Activated naive CD8-positive, alpha-beta T cell treated with anti-CD3 and anti-CD28 coated beads, Interleukin-2, amount 50 U/mL, for 24 hours (primary cell): ENCODE results near the gene TMEM170A.
"Not testable (repeated sequence)": the region's sequence is repeated elsewhere in the genome, so short reads cannot be mapped to it uniquely, and the experiment has no call there.

Source experiments
- ATAC-seq: fragments of 150-1000 bp; cut with Tn5 transposase; one replicate; pipeline ENCODE4 v1.10.0; 2021
- DNase-seq: peaks from one replicate; pipeline ENCODE4 v3.0.0; 2021
- H3K27ac Mint-ChIP-seq: one replicate; pipeline ENCODE4 v1.8.0; 2021; ENCODE audit warnings: mild to moderate bottlenecking, mixed read lengths
- H3K27me3 Mint-ChIP-seq: one replicate; pipeline ENCODE4 v1.8.0; 2021; ENCODE audit warnings: mixed read lengths
- H3K36me3 Mint-ChIP-seq: one replicate; pipeline ENCODE4 v1.8.0; 2021; ENCODE audit warnings: low read depth, mixed read lengths
- H3K4me1 Mint-ChIP-seq: one replicate; pipeline ENCODE4 v1.8.0; 2021; ENCODE audit warnings: mixed read lengths
- H3K4me3 Mint-ChIP-seq: one replicate; pipeline ENCODE4 v1.8.0; 2021; ENCODE audit warnings: mild to moderate bottlenecking, moderate library complexity, mixed read lengths
- H3K9me3 Mint-ChIP-seq: one replicate; pipeline ENCODE4 v1.8.0; 2021; ENCODE audit warnings: mixed read lengths

TMEM170A gene

GRCh38 chr16:75446416-75446815 is 18.1 kb downstream of the TMEM170A start:
- H3K27me3 Mint-ChIP-seq: no peaks in the 10 kb centered on the region
- no peak for ATAC-seq
- no peak for DNase-seq
- no peaks in the 10 kb centered on the region for H3K9me3 Mint-ChIP-seq
- H3K27ac Mint-ChIP-seq: no peak overlapping the region
- no peaks in the 10 kb centered on the region for H3K4me1 Mint-ChIP-seq
- no peak overlapping the region for H3K4me3 Mint-ChIP-seq
- H3K36me3 Mint-ChIP-seq: peaks cover 24% of the 10 kb centered on the region

- Mint-ChIP-seq H3K27ac (no peak overlapping the region), H3K27me3 (no peaks in the 10 kb centered on the region), H3K4me1 (no peaks in the 10 kb centered on the region), H3K9me3 (no peaks in the 10 kb centered on the region), H3K4me3 (no peak overlapping the region), H3K36me3 (peaks cover 17% of the 10 kb centered on the region)
- ATAC-seq: no peak
- DNase-seq: no peak
These were observed 19.2 kb downstream of the TMEM170A start for GRCh38 chr16:75445298-75445697.

GRCh38 chr16:75443298-75443697 is 21.2 kb downstream of the TMEM170A start:
- DNase-seq: no peak
- Mint-ChIP-seq H3K9me3 (no peaks in the 10 kb centered on the region), H3K36me3 (peaks cover 10% of the 10 kb centered on the region)

GRCh38 chr16:75433732-75434413 is 30.6 kb downstream of the TMEM170A start:
- Mint-ChIP-seq H3K9me3 (no peaks in the 10 kb centered on the region), H3K4me1 (peaks cover 41% of the 10 kb centered on the region), H3K36me3 (peaks cover 10% of the 10 kb centered on the region), H3K4me3 (peak overlapping the region; percentile 97), H3K27ac (peak overlapping the region; percentile 95), H3K27me3 (peaks cover 1% of the 10 kb centered on the region)
- no peak for DNase-seq
- ATAC-seq: peak; percentile 64

More at GRCh38 chr16:75443298-75443697, 21.2 kb downstream of the TMEM170A start:
- ATAC-seq: no peak
- no peak overlapping the region for H3K4me3 Mint-ChIP-seq
- H3K27me3 Mint-ChIP-seq: no peaks in the 10 kb centered on the region
- H3K4me1 Mint-ChIP-seq: no peaks in the 10 kb centered on the region
- no peak overlapping the region for H3K27ac Mint-ChIP-seq

- Mint-ChIP-seq H3K4me1 (peaks cover 41% of the 10 kb centered on the region), H3K27ac (peak within 1 kb of the TSS; percentile 97), H3K4me3 (peak within 1 kb of the TSS; percentile 97), H3K27me3 (peaks cover 1% of the 10 kb centered on the region), H3K9me3 (no peaks in the 10 kb centered on the region), H3K36me3 (peaks cover 10% of the 10 kb centered on the region)
- DNase-seq (peak; percentile 96), ATAC-seq (peak; percentile 96)
These were observed 31.4 kb downstream of the TMEM170A start, which contains the start of gene CFDP1 for GRCh38 chr16:75432828-75433731. TSS of gene CFDP1 (minus strand) at chr16:75433503. CDS start at chr16:75433352, 151 bp downstream.

GRCh38 chr16:75429621-75430403 is 34.7 kb downstream of the TMEM170A start:
- DNase-seq (no peak), ATAC-seq (no peak)
- no peaks in the 10 kb centered on the region for H3K9me3 Mint-ChIP-seq
- H3K27me3 Mint-ChIP-seq: no peaks in the 10 kb centered on the region
- peaks cover 57% of the 10 kb centered on the region for H3K4me1 Mint-ChIP-seq
- H3K36me3 Mint-ChIP-seq: peaks cover 10% of the 10 kb centered on the region
- no peak overlapping the region for H3K27ac Mint-ChIP-seq
- no peak overlapping the region for H3K4me3 Mint-ChIP-seq

GRCh38 chr16:75426524-75426923 is 38.0 kb downstream of the TMEM170A start:
- not testable (repeated sequence) for H3K27ac Mint-ChIP-seq, H3K4me3 Mint-ChIP-seq, H3K27me3 Mint-ChIP-seq, ATAC-seq, DNase-seq, H3K36me3 Mint-ChIP-seq, H3K9me3 Mint-ChIP-seq
- H3K4me1 Mint-ChIP-seq: peaks cover 38% of the 10 kb centered on the region

- not testable (repeated sequence) for H3K27me3 Mint-ChIP-seq, H3K9me3 Mint-ChIP-seq, DNase-seq, ATAC-seq, H3K4me3 Mint-ChIP-seq, H3K36me3 Mint-ChIP-seq, H3K27ac Mint-ChIP-seq
- H3K4me1 Mint-ChIP-seq: peaks cover 39% of the 10 kb centered on the region
These were observed 40.3 kb downstream of the TMEM170A start for GRCh38 chr16:75424105-75424762.

GRCh38 chr16:75423723-75424104 is 40.8 kb downstream of the TMEM170A start:
- H3K27me3 Mint-ChIP-seq: no peaks in the 10 kb centered on the region
- H3K9me3 Mint-ChIP-seq: no peaks in the 10 kb centered on the region
- ATAC-seq (no peak), DNase-seq (no peak)
- no peak overlapping the region for H3K4me3 Mint-ChIP-seq
- H3K27ac Mint-ChIP-seq: no peak overlapping the region
- H3K4me1 Mint-ChIP-seq: peaks cover 37% of the 10 kb centered on the region
- H3K36me3 Mint-ChIP-seq: peaks cover 2% of the 10 kb centered on the region

GRCh38 chr16:75421820-75422126 is 42.7 kb downstream of the TMEM170A start:
- Mint-ChIP-seq H3K4me3 (peak overlapping the region; percentile 43), H3K27me3 (no peaks in the 10 kb centered on the region), H3K36me3 (peaks cover 10% of the 10 kb centered on the region), H3K4me1 (peaks cover 43% of the 10 kb centered on the region), H3K27ac (peak overlapping the region; percentile 48), H3K9me3 (no peaks in the 10 kb centered on the region)
- ATAC-seq (no peak), DNase-seq (no peak)

- Mint-ChIP-seq H3K27me3 (no peaks in the 10 kb centered on the region), H3K4me3 (peak overlapping the region; percentile 43), H3K9me3 (no peaks in the 10 kb centered on the region)
These were observed 43.3 kb downstream of the TMEM170A start for GRCh38 chr16:75420987-75421819.

GRCh38 chr16:75416904-75417565 is 47.5 kb downstream of the TMEM170A start:
- Mint-ChIP-seq H3K4me3 (no peak overlapping the region), H3K27ac (no peak overlapping the region), H3K4me1 (peaks cover 50% of the 10 kb centered on the region), H3K9me3 (no peaks in the 10 kb centered on the region), H3K27me3 (no peaks in the 10 kb centered on the region), H3K36me3 (peaks cover 14% of the 10 kb centered on the region)
- no peak for DNase-seq
- no peak for ATAC-seq

More at GRCh38 chr16:75420987-75421819, 43.3 kb downstream of the TMEM170A start:
- ATAC-seq (peak; percentile 66), DNase-seq (peak; percentile 52)
- Mint-ChIP-seq H3K36me3 (peaks cover 10% of the 10 kb centered on the region), H3K27ac (peak overlapping the region; percentile 48), H3K4me1 (peaks cover 38% of the 10 kb centered on the region)
